Neural crest cell (in vitro differentiated cells): Measurements from ENCODE around the gene MSL1. TPM values are rescaled to one million over a fixed set of nuclear protein-coding genes. Genes with fewer than 3 reads are reported as not detected.

Experiments used
- DNase-seq: peaks from one replicate; pipeline ENCODE4 v3.0.0; 2021; ENCODE audit warnings: low read depth, mixed read lengths, low spot score
- H3K27ac Mint-ChIP-seq: one replicate; pipeline ENCODE4 v1.8.0; 2021; ENCODE audit warnings: mild to moderate bottlenecking, mixed read lengths; ENCODE audit not compliant: unreplicated experiment
- H3K27me3 Mint-ChIP-seq: 2 replicates; pipeline ENCODE4 v1.8.0; 2021; ENCODE audit warnings: low read depth, mild to moderate bottlenecking, mixed read lengths
- H3K36me3 Mint-ChIP-seq: 2 replicates; pipeline ENCODE4 v1.8.0; 2021; ENCODE audit warnings: low read depth, mild to moderate bottlenecking, mixed read lengths
- H3K4me1 Mint-ChIP-seq: 2 replicates; pipeline ENCODE4 v1.8.0; 2021; ENCODE audit warnings: mixed read lengths
- H3K4me3 Mint-ChIP-seq: one replicate; pipeline ENCODE4 v1.8.0; 2021; ENCODE audit warnings: mild to moderate bottlenecking, mixed read lengths
- H3K9me3 Mint-ChIP-seq: 2 replicates; pipeline ENCODE4 v1.8.0; 2021; ENCODE audit warnings: mixed read lengths
- CTCF ChIP-seq: fragments of 200-600 bp; sonication (generic); conservative IDR thresholded peaks from 2 replicates; pipeline ENCODE4 v1.5.0; 2021; ENCODE audit warnings: antibody characterized with exemption, mild to moderate bottlenecking
- total RNA-seq: library from RNA; stranded (reverse); gene quantifications from 2 replicates; pipeline ENCODE4 v1.2.1, GENCODE V29; 2021

MSL1 gene
- total RNA-seq, 1 donor from 2014 or later = 147 TPM

- Mint-ChIP-seq H3K27ac (peak overlapping the region; percentile 69), H3K9me3 (no peaks in the 10 kb centered on the region), H3K36me3 (peaks cover 2% of the 10 kb centered on the region), H3K27me3 (peaks cover 17% of the 10 kb centered on the region), H3K4me1 (peaks cover 34% of the 10 kb centered on the region), H3K4me3 (peak overlapping the region; percentile 74)
- DNase-seq = no peak
- TF ChIP-seq CTCF = no peak
These were observed 23.6 kb upstream of the MSL1 start for GRCh38 chr17:40097931-40098845.

- H3K27ac Mint-ChIP-seq = peak overlapping the region; percentile 69
- H3K36me3 Mint-ChIP-seq = peaks cover 2% of the 10 kb centered on the region
- TF ChIP-seq CTCF = no peak
- no peaks in the 10 kb centered on the region for H3K9me3 Mint-ChIP-seq
- H3K4me1 Mint-ChIP-seq = peaks cover 34% of the 10 kb centered on the region
- peak; percentile 84 for DNase-seq
- H3K4me3 Mint-ChIP-seq = peak overlapping the region; percentile 85
- peaks cover 17% of the 10 kb centered on the region for H3K27me3 Mint-ChIP-seq
These were observed 22.7 kb upstream of the MSL1 start for GRCh38 chr17:40098846-40099618.

DNA sequence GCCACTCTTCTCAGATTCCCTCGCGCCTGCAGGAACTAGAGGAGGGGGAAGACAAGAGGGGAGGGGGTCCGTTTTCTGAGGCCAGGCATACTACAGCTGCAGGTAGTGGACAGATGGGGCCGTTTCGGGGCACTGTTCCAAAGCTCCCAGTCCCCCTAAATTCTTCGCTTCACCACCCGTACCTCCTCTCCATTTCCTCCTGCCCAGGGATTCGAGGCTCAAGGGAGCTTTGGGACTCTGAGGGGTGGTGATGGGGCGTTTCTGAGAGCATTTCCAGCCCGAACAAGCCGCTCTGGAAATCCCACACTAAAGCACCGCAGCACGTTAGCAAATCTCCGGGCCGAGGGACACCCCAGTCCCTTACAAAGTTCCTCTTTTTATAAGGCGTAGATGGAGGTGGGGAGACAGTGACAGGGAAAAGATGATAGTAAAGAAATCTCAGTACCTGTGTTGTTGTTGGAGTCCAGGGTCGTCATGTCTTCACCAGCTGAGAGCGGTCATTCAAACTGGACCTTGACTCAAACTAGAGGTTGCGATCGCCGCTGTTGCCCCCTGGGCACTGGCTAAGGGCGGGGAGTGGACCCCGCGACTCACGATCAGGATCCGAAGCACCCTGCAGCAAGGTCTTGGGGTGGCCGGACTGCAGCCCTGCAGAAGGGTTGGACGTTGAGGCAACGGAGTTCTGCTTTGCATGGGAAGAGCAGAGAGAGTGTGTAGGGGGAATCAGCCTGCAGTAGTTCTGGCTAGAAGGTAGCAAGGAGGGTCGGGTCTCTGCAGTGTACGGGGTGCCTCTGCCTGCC lies 22.0 kb upstream of the MSL1 start:
- H3K4me3 Mint-ChIP-seq = peak overlapping the region; percentile 85
- H3K4me1 Mint-ChIP-seq = peaks cover 34% of the 10 kb centered on the region
- no peak for TF ChIP-seq CTCF
- peaks cover 2% of the 10 kb centered on the region for H3K36me3 Mint-ChIP-seq
- DNase-seq = no peak
- H3K27me3 Mint-ChIP-seq = peaks cover 23% of the 10 kb centered on the region
- H3K9me3 Mint-ChIP-seq = no peaks in the 10 kb centered on the region
- no peak overlapping the region for H3K27ac Mint-ChIP-seq

DNA sequence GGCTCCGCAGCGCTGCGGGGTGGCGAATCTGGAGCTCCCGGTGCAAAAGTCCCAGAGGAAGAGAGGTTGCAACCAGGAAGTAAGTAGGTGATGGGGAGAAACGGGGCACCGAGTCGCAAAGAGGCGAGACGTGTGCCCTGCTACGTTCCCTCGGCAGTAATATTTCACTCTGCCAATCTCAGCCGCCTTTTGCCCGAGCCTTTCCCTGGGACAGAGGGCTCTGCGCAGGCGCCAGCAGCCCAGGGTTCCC lies 21.4 kb upstream of the MSL1 start, which contains the start of gene NR1D1:
Gene NR1D1 (minus strand): TSS at position 171 of the 250 bp plus-strand sequence. CDS start 495 bp downstream, outside the sequence.
- H3K4me3 Mint-ChIP-seq = peak within 1 kb of the TSS; percentile 85
- H3K36me3 Mint-ChIP-seq = peaks cover 2% of the 10 kb centered on the region
- H3K27ac Mint-ChIP-seq = peak within 1 kb of the TSS; percentile 16
- no peaks in the 10 kb centered on the region for H3K9me3 Mint-ChIP-seq
- peaks cover 34% of the 10 kb centered on the region for H3K4me1 Mint-ChIP-seq
- H3K27me3 Mint-ChIP-seq = peaks cover 24% of the 10 kb centered on the region
- no peak for TF ChIP-seq CTCF
- DNase-seq = no peak

- H3K4me1 Mint-ChIP-seq = peaks cover 34% of the 10 kb centered on the region
- peaks cover 26% of the 10 kb centered on the region for H3K27me3 Mint-ChIP-seq
- no peak for TF ChIP-seq CTCF
- peak; percentile 90 for DNase-seq
- no peaks in the 10 kb centered on the region for H3K9me3 Mint-ChIP-seq
- H3K27ac Mint-ChIP-seq = peak overlapping the region; percentile 16
- peak overlapping the region; percentile 85 for H3K4me3 Mint-ChIP-seq
- peaks cover 2% of the 10 kb centered on the region for H3K36me3 Mint-ChIP-seq
These were observed 21.0 kb upstream of the MSL1 start for GRCh38 chr17:40100669-40101366.
